Measurements from ENCODE around the gene EPB41L2.
A peak's percentile ranks its signal among the peaks of the same experiment; 100 is the strongest.

The EPB41L2 gene

DNA sequence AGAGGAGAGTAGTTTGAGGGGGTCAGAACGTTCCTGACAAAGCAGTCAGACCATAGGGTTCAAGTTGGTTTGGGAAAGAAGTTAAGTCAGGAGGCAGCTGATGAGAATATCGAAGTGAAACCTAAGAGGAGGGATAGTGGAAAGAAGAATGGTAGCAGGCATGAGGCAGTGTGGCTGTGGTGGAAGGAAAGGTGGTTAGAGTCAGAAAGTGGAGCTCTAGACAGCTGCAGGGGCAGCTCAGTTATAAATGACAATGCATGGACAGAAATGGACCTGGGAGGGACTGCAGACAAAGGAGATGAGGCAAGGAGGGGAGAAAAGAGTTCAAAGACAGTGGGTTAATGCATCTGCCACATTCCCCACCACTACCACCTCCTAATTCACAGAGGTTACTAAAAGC lies 169.3 kb downstream of the EPB41L2 start:
- DNase-seq (ENCODE audit: low read depth): no peak
- H3K4me3 ChIP-seq (ENCODE audit: low read length): no peak overlapping the region
- TF ChIP-seq CTCF (IDR thresholded peaks at IDR 0.05; ENCODE audit: insufficient read depth, low read depth, low read length, missing control alignments): no peak

DNA sequence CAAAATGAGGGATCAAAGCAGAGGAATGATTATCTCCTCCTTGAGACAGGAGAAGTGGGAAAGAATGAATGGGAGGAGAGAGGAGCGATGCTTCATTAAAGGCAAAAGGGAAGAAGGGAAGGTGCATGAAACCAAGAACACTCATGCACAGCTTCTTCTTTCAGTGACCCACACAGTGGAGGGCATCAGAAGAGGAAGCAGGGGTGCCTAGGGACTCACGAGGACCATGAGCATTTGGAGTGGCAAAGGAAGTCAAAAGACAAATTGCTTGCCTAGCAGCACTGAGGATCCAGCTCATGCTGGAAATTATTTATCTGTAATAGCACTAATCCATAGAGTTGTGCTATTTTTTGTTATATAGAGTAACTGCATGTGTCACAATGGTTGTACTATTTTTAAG lies 169.8 kb downstream of the EPB41L2 start:
- no peak for DNase-seq (ENCODE audit: low read depth)
- no peak for TF ChIP-seq CTCF (IDR thresholded peaks at IDR 0.05; ENCODE audit: insufficient read depth, low read depth, low read length, missing control alignments)
- no peak overlapping the region for H3K4me3 ChIP-seq (ENCODE audit: low read length)

- TF ChIP-seq CTCF (IDR thresholded peaks at IDR 0.05; ENCODE audit: insufficient read depth, low read depth, low read length, missing control alignments): no peak
- DNase-seq (ENCODE audit: low read depth): no peak
- no peak overlapping the region for H3K4me3 ChIP-seq (ENCODE audit: low read length)
Observed at GRCh38 chr6:130890521-130890971, 172.5 kb downstream of the EPB41L2 start.

DNA sequence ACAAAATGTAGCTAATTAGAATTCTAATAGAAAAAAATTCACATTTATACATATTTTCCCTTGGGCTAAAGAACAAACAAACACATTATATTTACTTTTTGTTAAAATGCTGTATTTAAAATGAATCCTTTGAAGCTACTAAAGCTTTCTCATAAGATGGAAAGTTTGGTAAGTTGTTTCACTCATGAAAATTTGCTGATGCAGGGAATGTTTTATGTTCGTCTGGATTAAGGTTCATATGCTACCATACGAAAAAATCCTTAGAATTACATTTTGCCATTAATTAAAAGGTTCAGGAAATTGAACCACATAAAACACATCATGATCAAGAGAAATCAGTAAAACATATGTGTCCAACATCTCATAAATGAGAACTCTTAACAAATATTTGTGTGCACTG lies 173.6 kb downstream of the EPB41L2 start:
- DNase-seq (ENCODE audit: low read depth): no peak
- no peak overlapping the region for H3K4me3 ChIP-seq (ENCODE audit: low read length)
- no peak for TF ChIP-seq CTCF (IDR thresholded peaks at IDR 0.05; ENCODE audit: insufficient read depth, low read depth, low read length, missing control alignments)

DNA sequence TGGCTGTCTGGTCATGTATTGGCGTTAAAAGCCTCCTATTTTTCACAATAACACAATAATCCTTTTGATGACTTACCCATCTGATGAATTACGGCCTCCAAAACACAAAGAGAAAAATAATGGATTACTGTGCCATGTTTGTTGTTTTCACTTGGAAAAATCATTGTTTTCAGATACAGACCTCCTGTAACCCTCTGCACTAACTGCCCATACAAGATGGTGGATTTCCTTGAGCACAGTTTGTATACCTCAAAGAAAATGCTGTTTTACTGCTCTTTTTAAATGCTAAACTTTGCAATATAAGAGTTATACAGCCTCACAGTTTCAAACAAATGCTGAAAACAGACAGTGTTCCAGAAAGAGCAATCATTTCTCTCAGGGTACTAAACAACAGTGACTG lies 174.8 kb downstream of the EPB41L2 start:
- no peak for TF ChIP-seq CTCF (IDR thresholded peaks at IDR 0.05; ENCODE audit: insufficient read depth, low read depth, low read length, missing control alignments)
- no peak for DNase-seq (ENCODE audit: low read depth)

DNA sequence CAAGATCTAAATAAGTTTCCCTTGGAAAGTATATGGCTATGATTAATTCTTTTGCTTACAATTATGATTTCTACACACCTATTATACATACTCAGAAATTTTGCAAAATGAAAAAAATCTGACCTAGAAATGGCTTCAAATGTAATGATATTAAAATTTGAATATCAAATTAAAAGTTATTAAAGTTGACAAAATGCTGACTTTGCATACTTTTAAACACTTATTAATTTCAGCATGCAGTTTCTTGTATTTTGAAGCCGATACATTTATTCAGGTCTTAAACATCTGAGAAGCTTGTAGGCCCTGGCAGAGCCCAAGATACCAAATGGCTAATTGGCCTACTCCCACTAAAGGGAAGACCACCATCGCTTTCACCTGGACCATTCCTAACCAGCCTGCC lies 176.1 kb downstream of the EPB41L2 start:
- no peak overlapping the region for H3K4me3 ChIP-seq (ENCODE audit: low read length)
- TF ChIP-seq CTCF (IDR thresholded peaks at IDR 0.05; ENCODE audit: insufficient read depth, low read depth, low read length, missing control alignments): no peak
- DNase-seq (ENCODE audit: low read depth): no peak

More for the DNA sequence above, 174.8 kb downstream of the EPB41L2 start:
- no peak overlapping the region for H3K4me3 ChIP-seq (ENCODE audit: low read length)

DNA sequence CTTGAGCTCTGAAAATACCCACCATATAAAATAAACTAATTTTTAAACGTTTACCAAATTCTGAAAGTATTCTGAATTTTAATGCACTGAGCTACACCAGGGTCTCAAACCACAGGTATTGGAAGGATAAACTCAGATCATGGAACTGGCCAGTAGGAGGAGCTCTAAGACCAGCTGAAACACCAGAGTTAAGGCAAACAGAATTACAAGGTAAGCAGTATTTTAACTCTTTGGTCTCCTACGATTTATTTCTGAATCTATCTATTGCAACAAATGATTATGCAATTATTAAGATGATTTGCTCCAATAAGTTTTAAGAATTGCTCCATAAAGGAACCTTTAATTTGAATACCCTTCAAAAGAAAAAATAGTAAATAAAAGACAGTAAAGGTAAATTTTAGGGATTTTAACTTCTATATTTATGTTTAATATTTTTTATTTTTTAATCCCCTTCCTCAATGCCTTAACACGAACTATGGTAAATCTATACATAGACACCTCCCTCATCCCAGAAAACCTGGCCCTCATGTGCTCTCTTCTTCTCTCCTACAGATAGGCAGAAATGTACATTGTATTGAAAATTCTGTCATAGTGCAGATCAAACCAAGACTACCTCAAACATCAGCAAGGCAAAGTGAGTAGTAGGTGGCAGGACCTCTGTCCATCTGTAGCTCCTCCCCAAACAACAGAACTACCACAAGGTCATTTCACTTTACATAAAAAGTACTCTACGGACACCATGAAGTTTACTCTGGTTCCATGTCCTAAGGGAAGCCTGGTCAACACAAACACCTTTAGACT lies 177.5 kb downstream of the EPB41L2 start:
- peak; percentile 89 for TF ChIP-seq CTCF (IDR thresholded peaks at IDR 0.05; ENCODE audit: insufficient read depth, low read depth, low read length, missing control alignments)
- DNase-seq (ENCODE audit: low read depth): peak; percentile 82
- no peak overlapping the region for H3K4me3 ChIP-seq (ENCODE audit: low read length)

All from epithelial cell of esophagus (primary cell).